ENCODE results near the gene GRK1. TPM values are rescaled to one million over a fixed set of nuclear protein-coding genes. Genes with fewer than 3 reads are reported as not detected.

GRK1 gene
- total RNA-seq, 1 donor from 2014 or later, result not detected

DNA sequence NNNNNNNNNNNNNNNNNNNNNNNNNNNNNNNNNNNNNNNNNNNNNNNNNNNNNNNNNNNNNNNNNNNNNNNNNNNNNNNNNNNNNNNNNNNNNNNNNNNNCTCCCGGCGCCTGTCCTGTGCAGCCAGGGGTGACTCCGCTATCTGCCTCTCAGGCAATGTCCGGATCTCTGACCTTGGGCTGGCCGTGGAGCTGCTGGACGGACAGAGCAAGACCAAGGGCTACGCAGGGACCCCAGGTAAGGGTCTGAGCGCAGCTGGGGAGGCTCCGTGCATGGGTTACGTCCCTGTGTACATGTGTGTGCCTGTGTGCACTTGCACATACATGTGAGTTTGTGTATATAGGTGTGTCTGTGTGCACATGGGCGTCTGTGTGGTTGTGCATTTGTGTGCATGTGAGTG, 55.9 kb downstream of the GRK1 start:
- H3K4me1 ChIP-seq (ENCODE audit: insufficient read depth, low read length), result peaks cover 6% of the 10 kb centered on the region
- no peaks in the 10 kb centered on the region for H3K36me3 ChIP-seq (ENCODE audit: insufficient read depth, low read length)
- H3K4me2 ChIP-seq (ENCODE audit: low read length), result no peak overlapping the region
- no peak overlapping the region for H3K4me3 Mint-ChIP-seq (ENCODE audit: unreplicated experiment)
- FAIRE-seq, result no peak
- no peaks in the 10 kb centered on the region for H3K79me2 ChIP-seq (ENCODE audit: insufficient read depth, low read length)
- H2AFZ ChIP-seq (ENCODE audit: low read depth, low read length), result no peak overlapping the region
- no peaks in the 10 kb centered on the region for H3K36me3 Mint-ChIP-seq (ENCODE audit: low read depth, unreplicated experiment)
- TF ChIP-seq, protein P1, sequence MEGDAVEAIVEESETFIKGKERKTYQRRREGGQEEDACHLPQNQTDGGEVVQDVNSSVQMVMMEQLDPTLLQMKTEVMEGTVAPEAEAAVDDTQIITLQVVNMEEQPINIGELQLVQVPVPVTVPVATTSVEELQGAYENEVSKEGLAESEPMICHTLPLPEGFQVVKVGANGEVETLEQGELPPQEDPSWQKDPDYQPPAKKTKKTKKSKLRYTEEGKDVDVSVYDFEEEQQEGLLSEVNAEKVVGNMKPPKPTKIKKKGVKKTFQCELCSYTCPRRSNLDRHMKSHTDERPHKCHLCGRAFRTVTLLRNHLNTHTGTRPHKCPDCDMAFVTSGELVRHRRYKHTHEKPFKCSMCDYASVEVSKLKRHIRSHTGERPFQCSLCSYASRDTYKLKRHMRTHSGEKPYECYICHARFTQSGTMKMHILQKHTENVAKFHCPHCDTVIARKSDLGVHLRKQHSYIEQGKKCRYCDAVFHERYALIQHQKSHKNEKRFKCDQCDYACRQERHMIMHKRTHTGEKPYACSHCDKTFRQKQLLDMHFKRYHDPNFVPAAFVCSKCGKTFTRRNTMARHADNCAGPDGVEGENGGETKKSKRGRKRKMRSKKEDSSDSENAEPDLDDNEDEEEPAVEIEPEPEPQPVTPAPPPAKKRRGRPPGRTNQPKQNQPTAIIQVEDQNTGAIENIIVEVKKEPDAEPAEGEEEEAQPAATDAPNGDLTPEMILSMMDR (IDR thresholded peaks at IDR 0.05; ENCODE audit: insufficient read depth, low read depth, low read length), result no peak
- no peak for TF ChIP-seq EZH2 (IDR thresholded peaks at IDR 0.05; ENCODE audit: insufficient read depth, low read length)
- no peak for DNase-seq (ENCODE audit: low read depth)
- no peak overlapping the region for H3K4me3 ChIP-seq (ENCODE audit: insufficient read depth, low read depth, low read length)
- H3K27me3 ChIP-seq (ENCODE audit: insufficient read depth, low read length), result no peaks in the 10 kb centered on the region
- no peaks in the 10 kb centered on the region for H3K9me3 Mint-ChIP-seq (ENCODE audit: unreplicated experiment)
- no peak overlapping the region for H3K27ac ChIP-seq (ENCODE audit: low read depth, low read length)
- no peaks in the 10 kb centered on the region for H3K4me1 Mint-ChIP-seq (ENCODE audit: low read depth, unreplicated experiment)
- no peaks in the 10 kb centered on the region for H3K9me3 ChIP-seq (ENCODE audit: insufficient read depth, low read depth, low read length)
- H3K27ac Mint-ChIP-seq (ENCODE audit: unreplicated experiment), result no peak overlapping the region
- H4K20me1 ChIP-seq (ENCODE audit: insufficient read depth, low read length), result no peaks in the 10 kb centered on the region
- no peak overlapping the region for H3K9ac ChIP-seq (ENCODE audit: low read length)
- peaks cover 8% of the 10 kb centered on the region for H3K27me3 Mint-ChIP-seq (ENCODE audit: low read depth, unreplicated experiment)

DNA sequence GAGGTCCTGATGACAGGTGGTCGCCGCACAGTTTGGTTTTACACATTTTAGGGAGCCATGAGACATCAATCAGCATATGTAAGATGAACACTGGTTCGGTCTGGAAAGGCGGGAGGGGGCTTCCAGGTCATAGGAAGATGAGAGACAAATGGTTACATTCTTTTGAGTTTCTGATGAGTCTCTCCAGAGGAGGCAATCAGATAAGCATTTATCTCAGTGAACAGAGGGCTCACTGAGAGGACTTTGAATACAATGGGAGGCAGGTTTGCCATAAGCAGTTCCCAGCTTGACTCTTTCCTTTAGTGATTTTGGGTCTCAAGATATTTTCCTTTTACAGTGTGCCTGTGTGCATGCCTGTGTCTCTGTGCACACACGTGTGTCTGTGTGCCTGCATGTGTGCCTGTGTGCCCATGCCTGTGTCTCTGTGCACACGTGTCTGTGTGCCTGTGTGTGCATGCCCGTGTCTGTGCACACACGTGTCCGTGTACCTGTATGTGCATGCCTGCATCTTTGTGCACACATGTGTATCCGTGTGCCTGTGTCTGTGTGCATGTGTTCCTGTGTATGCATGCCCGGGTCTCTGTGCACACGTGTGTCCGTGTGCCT, 56.5 kb downstream of the GRK1 start:
- FAIRE-seq, result no peak

More for the DNA sequence above, 56.5 kb downstream of the GRK1 start:
- Mint-ChIP-seq H3K27me3 (ENCODE audit: low read depth, unreplicated experiment) (peaks cover 11% of the 10 kb centered on the region), H3K27ac (ENCODE audit: unreplicated experiment) (no peak overlapping the region), H3K4me1 (ENCODE audit: low read depth, unreplicated experiment) (no peaks in the 10 kb centered on the region), H3K36me3 (ENCODE audit: low read depth, unreplicated experiment) (no peaks in the 10 kb centered on the region), H3K4me3 (ENCODE audit: unreplicated experiment) (no peak overlapping the region), H3K9me3 (ENCODE audit: unreplicated experiment) (no peaks in the 10 kb centered on the region)
- H3K79me2 ChIP-seq (ENCODE audit: insufficient read depth, low read length), result no peaks in the 10 kb centered on the region
- peaks cover 6% of the 10 kb centered on the region for H3K4me1 ChIP-seq (ENCODE audit: insufficient read depth, low read length)
- H3K36me3 ChIP-seq (ENCODE audit: insufficient read depth, low read length), result no peaks in the 10 kb centered on the region
- no peaks in the 10 kb centered on the region for H3K9me3 ChIP-seq (ENCODE audit: insufficient read depth, low read depth, low read length)
- H3K27ac ChIP-seq (ENCODE audit: low read depth, low read length), result no peak overlapping the region
- H3K9ac ChIP-seq (ENCODE audit: low read length), result no peak overlapping the region
- TF ChIP-seq, protein P1 (IDR thresholded peaks at IDR 0.05; ENCODE audit: insufficient read depth, low read depth, low read length), result no peak
- no peak for TF ChIP-seq EZH2 (IDR thresholded peaks at IDR 0.05; ENCODE audit: insufficient read depth, low read length)
- no peaks in the 10 kb centered on the region for H4K20me1 ChIP-seq (ENCODE audit: insufficient read depth, low read length)
- no peaks in the 10 kb centered on the region for H3K27me3 ChIP-seq (ENCODE audit: insufficient read depth, low read length)
- no peak overlapping the region for H3K4me3 ChIP-seq (ENCODE audit: insufficient read depth, low read depth, low read length)
- H3K4me2 ChIP-seq (ENCODE audit: low read length), result no peak overlapping the region
- no peak overlapping the region for H2AFZ ChIP-seq (ENCODE audit: low read depth, low read length)
- no peak for DNase-seq (ENCODE audit: low read depth)
